GM12878 (cell line): ENCODE results near the gene YIPF5. TPM values are rescaled to one million over a fixed set of nuclear protein-coding genes. Genes with fewer than 3 reads are reported as not detected.

Experiments used
- ATF2 ChIP-seq: IDR thresholded peaks from 2 replicates; pipeline ENCODE4 v1.6.1; 2012; ENCODE audit warnings: low read length, inconsistent platforms
- BCL3 ChIP-seq: IDR thresholded peaks from 2 replicates; pipeline ENCODE4 v1.6.1; 2011; ENCODE audit warnings: borderline replicate concordance, low read depth, mild to moderate bottlenecking, moderate library complexity, low read length; ENCODE audit not compliant: insufficient read depth, poor library complexity, severe bottlenecking
- CBX5 ChIP-seq: sonication (generic); IDR thresholded peaks from 2 replicates; pipeline ENCODE4 v1.6.1; 2016; ENCODE audit warnings: low read depth, moderate library complexity, mild to moderate bottlenecking, inconsistent platforms
- CHD4 ChIP-seq: fragments of 200-600 bp; sonication (generic); IDR thresholded peaks from 2 replicates; pipeline ENCODE4 v1.6.1; 2016; ENCODE audit warnings: mild to moderate bottlenecking
- CUX1 ChIP-seq: IDR thresholded peaks from 2 replicates; pipeline ENCODE4 v1.6.1; 2012; ENCODE audit warnings: improper control_type of control experiment, low read depth, low read length; ENCODE audit not compliant: insufficient replicate concordance
- FOXK2 ChIP-seq: fragments of 450-650 bp; IDR thresholded peaks from 2 replicates; pipeline ENCODE4 v1.6.1; 2017; ENCODE audit warnings: mild to moderate bottlenecking, moderate library complexity
- HCFC1 ChIP-seq: fragments of 150-350 bp; IDR thresholded peaks from 2 replicates; pipeline ENCODE4 v1.6.1; 2014; ENCODE audit warnings: low read length
- IKZF1 ChIP-seq: fragments of 450-650 bp; conservative IDR thresholded peaks from 2 replicates; pipeline ENCODE4 v1.6.1; 2017; ENCODE audit warnings: antibody characterized with exemption, mild to moderate bottlenecking
- KAT2A ChIP-seq: conservative IDR thresholded peaks from 2 replicates; pipeline ENCODE4 v1.6.1; 2011; ENCODE audit warnings: low read depth, low read length; ENCODE audit not compliant: control insufficient read depth
- KDM1A ChIP-seq: fragments of 200-600 bp; sonication (generic); IDR thresholded peaks from 2 replicates; pipeline ENCODE4 v1.6.1; 2016; ENCODE audit warnings: borderline replicate concordance
- MEF2B ChIP-seq: fragments of 450-650 bp; IDR thresholded peaks from 2 replicates; pipeline ENCODE4 v1.6.1; 2018; ENCODE audit warnings: mild to moderate bottlenecking, moderate library complexity; ENCODE audit not compliant: partially characterized antibody, poor library complexity, severe bottlenecking
- MTA3 ChIP-seq: IDR thresholded peaks from 2 replicates; pipeline ENCODE4 v1.6.1; 2012; ENCODE audit warnings: low read length, inconsistent platforms, borderline replicate concordance
- NR2C2 ChIP-seq: IDR thresholded peaks from 2 replicates; pipeline ENCODE4 v1.6.1; 2011; ENCODE audit warnings: borderline replicate concordance, low read depth; ENCODE audit not compliant: control insufficient read depth, insufficient read length
- PKNOX1 ChIP-seq: fragments of 450-650 bp; IDR thresholded peaks from 2 replicates; pipeline ENCODE4 v1.6.1; 2016; ENCODE audit warnings: mild to moderate bottlenecking
- RCOR1 ChIP-seq: conservative IDR thresholded peaks from 2 replicates; pipeline ENCODE4 v1.6.1; 2012; ENCODE audit warnings: low read depth, low read length, improper control_type of control experiment
- SMAD1 ChIP-seq: fragments of 450-650 bp; IDR thresholded peaks from 2 replicates; pipeline ENCODE4 v1.6.1; 2018; ENCODE audit warnings: mild to moderate bottlenecking, low read depth; ENCODE audit not compliant: partially characterized antibody
- SREBF1 ChIP-seq: IDR thresholded peaks from 2 replicates; pipeline ENCODE4 v1.6.1; 2012; ENCODE audit warnings: mild to moderate bottlenecking, low read length
- SREBF2 ChIP-seq: IDR thresholded peaks from 2 replicates; pipeline ENCODE4 v1.6.1; 2012; ENCODE audit warnings: mild to moderate bottlenecking, low read length
- ZZZ3 ChIP-seq: IDR thresholded peaks from 2 replicates; pipeline ENCODE4 v1.6.1; 2011; ENCODE audit warnings: low read depth; ENCODE audit not compliant: control insufficient read depth, insufficient read length
- polyA plus RNA-seq, 11 experiments: library from polyadenylated mRNA; depleted of rRNA in 4 of 11; unstranded in 6 of 11; stranded (reverse) in 5 of 11; fragments of >200 nt; fragmentation: Nextera tagmentation in 4 of 11; fragmentation: Illumina TruSeq in 1 of 11; extraction: Ambion mirVana in 4 of 11; extraction: Trizol in 1 of 11; gene quantifications; 1 replicate in 1 of 11; 2 replicates in 10 of 11; pipeline versions ENCODE4 v1.2.1 to v1.2.3, GENCODE V29; 2011 to 2016; ENCODE audit warnings: inconsistent platforms in 2 of 11, missing spikeins in 2 of 11, low read depth in 1 of 11
- total RNA-seq, 4 experiments: library from RNA; depleted of rRNA in 3 of 4; stranded (reverse); fragments of >200 nt in 3 of 4; fragmentation: Illumina TruSeq in 1 of 4; extraction: Trizol in 1 of 4; gene quantifications; 2 replicates each; pipeline versions ENCODE4 v1.2.1 to v1.2.3, GENCODE V29; 2013 to 2021

YIPF5 gene
- total and polyA plus RNA-seq, 10 of the 15 experiments (the other 5 are each of a cell fraction or from before 2014, with no cell fraction given), result 19.5 to 50.4 (median 34.3) TPM

- no peak for TF ChIP-seq CUX1
- TF ChIP-seq MEF2B, result no peak
- no peak; the same call in 1 of the 2 replicates for TF ChIP-seq HCFC1
- no peak for TF ChIP-seq SREBF1
- no peak for TF ChIP-seq KAT2A
- no peak for TF ChIP-seq NR2C2
- peak; percentile 70 for TF ChIP-seq IKZF1
- TF ChIP-seq SREBF2, result no peak
- no peak for TF ChIP-seq SMAD1
- no peak for TF ChIP-seq ATF2
- no peak for TF ChIP-seq FOXK2
- no peak for TF ChIP-seq RCOR1
- TF ChIP-seq CHD4, result no peak
- TF ChIP-seq PKNOX1, result peak; percentile 51; the same call in 1 of the 2 replicates
- TF ChIP-seq BCL3, result no peak
- no peak for TF ChIP-seq KDM1A
- no peak for TF ChIP-seq CBX5
- TF ChIP-seq MTA3, result no peak
- TF ChIP-seq ZZZ3, result no peak
These were observed at the start of gene YIPF5, which contains the start of gene KCTD16 (continued) for GRCh38 chr5:144170276-144171024.
